Measurements from ENCODE around the gene MFAP2.

The MFAP2 gene, protein sequence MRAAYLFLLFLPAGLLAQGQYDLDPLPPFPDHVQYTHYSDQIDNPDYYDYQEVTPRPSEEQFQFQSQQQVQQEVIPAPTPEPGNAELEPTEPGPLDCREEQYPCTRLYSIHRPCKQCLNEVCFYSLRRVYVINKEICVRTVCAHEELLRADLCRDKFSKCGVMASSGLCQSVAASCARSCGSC

GRCh38 chr1:16980473-16981268 lies at the start of gene MFAP2:
MFAP2 (minus strand) TSS chr1:16980620; CDS start chr1:16978273, 2,347 bp downstream.
- DNase-seq: no peak

DNA sequence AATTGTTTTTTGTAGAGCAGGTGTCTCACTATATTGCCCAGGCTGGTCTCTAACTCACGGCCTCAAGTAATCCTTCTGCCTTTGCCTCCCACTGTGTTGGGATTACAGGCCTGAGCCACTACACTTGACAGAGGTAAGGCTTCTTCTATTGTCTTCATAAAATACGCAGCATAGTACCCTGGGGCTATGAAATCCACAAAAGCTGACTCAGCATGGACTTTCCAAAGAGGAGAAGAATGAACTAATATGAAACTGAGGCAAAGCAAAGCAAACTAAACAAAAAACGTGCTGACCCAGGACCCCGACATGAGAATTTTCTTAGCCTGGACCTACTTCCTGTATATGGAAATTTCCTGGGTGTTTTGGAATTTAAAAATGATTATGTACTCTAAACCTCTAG lies 49.8 kb upstream of the MFAP2 start:
- no peak for DNase-seq

- no peak for DNase-seq
Measured at GRCh38 chr1:17028662-17029188, 48.3 kb upstream of the MFAP2 start.

- DNase-seq: no peak
Measured at GRCh38 chr1:17027900-17028299, 47.5 kb upstream of the MFAP2 start.

GRCh38 chr1:17027403-17027802 lies 47.0 kb upstream of the MFAP2 start:
- no peak for DNase-seq

DNA sequence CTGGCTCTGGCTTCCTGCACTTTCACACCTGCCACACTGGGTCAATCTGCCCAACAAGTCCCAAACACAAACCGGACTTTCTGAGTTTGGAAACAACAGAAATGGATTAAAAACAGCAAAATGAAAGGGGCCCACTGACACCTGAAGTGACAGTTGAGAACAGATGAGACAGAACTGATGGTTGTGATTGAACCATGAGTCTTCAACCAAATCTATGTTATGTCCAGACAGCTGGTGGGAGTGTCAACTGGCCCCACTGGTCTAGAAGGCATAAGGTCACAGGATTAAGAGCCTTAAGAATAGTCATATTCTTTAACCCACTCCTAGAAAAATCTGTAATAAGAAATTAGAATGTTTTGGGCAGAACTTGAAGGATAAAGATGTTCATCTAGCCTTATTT lies 44.3 kb upstream of the MFAP2 start:
- DNase-seq: no peak

DNA sequence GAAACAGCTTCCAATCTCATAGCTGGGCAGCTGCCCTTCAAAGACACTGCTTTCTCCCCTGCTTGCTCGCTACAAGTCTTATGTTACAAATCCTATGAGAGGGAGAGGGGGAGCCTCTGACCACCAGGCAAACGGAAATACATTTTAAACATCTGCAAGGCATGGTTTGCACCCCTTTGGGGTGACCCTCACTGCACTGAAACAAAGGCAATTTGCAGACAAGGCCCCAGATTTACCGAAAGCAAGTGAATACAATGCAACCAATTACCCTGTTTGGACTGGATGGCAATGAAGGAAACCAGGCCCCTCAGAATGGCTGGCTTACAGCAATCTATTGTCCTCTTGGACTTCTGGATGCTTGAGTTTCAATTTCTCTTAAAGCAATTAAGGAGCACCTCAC lies 43.2 kb upstream of the MFAP2 start:
- no peak for DNase-seq

DNA sequence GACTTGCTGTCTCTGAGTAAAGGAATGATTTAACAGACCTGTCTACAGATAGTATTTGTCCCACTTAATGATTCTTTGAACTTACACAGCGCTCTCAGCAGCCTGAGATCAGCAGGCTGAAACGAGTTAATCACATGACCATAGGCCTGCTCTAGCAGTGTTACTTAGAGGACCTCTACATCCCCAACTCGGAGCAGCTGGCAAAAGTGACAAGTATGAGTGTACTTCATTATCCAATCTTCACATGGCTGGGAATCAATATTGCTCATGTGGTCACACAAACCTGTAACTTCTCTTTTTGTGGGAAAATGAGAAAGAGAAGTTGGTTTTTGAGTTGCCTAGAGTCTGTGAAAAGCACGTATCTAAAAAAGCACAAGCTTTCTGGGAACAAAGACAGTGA lies 42.7 kb upstream of the MFAP2 start:
- no peak for DNase-seq

DNA sequence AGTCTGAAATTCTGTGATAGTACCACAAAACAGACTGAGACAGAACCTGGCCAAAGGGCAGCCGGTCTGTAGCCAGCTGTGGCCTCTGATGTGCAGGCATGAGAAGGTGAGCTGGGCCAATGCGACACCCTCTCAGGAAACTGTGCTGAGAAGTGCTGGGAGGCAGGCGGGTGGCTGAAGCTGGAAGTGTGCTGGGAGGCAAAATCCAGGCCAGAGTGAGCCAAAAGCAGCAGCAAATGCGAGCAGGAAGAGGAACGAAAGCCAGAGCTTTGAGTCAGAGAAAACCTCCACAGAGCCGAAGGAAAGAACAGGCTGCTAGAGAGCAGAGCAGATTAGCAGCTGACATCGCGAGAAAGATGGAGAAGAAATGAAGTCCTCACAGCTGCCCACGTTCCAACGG lies 41.5 kb upstream of the MFAP2 start:
- no peak for DNase-seq

GRCh38 chr1:17020502-17020901 lies 40.1 kb upstream of the MFAP2 start:
- no peak for DNase-seq

- no peak for DNase-seq
Measured at GRCh38 chr1:17018849-17019248, 38.4 kb upstream of the MFAP2 start.

DNA sequence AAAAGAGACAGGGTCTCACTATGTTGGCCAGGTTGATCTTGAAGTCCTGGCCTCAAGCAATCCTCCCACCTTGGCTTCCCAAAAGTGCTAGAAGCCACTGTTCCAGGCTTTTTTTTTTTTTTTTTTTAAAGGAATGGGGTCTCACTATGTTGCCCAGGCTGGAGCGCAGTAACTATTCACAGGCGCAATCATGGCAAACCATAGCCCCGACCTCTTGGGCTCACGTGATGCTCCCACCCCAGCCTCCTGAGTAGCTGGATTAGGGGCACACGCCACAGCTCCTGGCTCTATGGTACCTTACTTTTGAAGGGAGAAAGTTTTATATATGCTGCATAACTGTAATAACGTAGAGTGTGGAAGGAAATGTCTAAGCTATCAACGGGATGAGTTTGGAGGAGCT lies 37.0 kb upstream of the MFAP2 start:
- DNase-seq: no peak

DNA sequence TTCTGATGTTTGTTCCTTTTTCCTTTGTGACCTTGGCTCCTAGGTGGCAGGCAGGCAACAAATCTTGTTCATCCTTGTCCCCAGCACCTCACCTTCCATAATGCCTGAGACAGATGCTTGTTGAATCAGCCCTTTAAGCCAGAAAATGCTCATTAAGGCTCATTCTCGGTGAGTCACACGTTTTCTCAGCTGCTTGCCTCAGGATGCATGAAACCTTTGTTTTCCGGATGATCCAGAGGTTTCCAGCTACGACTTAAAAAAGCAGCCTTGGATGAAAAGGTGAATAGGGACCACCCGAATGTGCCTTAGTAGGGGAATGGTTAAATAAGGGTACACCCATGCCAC lies 35.9 kb upstream of the MFAP2 start:
- no peak for DNase-seq

GRCh38 chr1:17014671-17015567 lies 34.5 kb upstream of the MFAP2 start:
- DNase-seq: no peak

DNA sequence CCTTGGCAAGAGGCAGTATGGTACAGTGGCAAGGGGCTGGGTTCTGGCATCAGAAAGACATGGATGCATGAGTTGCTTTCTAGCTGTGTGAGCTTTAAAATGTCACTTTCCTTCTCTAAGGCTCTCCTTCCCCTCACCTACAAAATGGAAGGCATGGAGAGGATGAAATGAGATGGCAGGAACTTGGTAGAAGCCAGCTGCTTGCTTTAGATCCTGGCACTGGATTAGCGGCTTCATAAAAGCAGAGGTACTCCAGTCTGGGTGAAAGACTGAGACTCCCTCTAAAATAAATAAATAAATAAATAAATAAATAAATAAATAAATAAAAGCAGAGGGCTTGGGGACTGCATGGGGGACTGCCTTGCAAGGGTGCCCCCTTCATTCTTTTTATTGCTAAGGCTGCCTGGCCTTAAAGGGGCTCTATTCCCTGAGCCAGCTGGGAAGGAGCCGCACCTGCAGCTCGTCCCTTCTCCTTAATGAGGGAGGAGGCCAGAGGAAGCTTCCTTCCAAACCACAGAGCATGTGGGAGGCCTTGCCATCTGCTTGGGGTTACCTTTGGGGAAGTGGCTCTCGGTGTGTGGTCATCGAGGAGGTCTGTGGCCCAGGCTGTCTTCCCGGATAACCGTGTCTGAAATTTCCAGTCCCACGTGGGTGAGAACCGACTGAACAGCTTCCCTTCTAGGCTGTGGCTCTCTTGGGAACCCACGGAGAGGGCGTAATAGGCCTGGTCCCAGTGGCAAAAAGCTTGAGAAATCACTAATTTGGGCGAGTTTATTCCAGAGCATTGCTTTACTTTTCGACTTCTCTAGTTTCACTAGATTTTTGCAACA lies 33.3 kb upstream of the MFAP2 start:
- no peak for DNase-seq

DNA sequence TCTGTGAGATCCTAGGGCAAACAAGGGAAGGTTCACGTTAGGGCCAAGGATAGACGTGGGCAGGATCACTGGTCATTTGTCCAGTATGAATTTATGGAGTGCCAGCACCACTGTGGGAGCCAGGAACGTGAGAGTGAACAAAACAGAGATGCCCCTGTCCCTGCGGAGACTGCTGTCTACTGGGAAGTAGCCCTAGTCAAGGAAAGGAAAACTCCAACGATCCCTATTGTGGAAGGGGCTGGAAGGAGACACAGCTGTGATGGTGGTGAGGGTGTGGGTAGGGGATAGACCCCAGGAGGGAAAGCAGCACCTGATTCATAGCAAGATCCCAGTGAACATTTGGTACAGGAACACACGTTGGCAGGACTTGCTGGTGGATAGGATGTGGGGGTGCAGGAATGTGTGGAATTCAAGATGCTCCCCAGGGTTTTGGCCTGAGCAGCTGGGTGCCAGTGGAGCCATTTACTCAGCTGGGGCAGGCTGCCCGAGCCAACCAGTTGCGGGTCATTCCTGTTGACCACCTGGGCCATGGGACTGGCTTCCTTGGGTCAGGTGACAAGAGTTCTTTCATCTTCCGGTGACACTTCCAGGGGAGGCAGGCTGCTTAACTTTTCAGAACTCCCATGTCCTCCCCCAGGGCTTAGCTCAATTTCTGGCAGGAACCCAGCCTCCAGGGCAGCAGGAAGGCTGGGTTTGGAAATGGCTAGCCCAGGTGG lies 32.5 kb upstream of the MFAP2 start:
- no peak for DNase-seq

GRCh38 chr1:17011439-17012307 lies 31.3 kb upstream of the MFAP2 start, which contains the start of gene ATP13A2:
ATP13A2 (minus strand) TSS chr1:17011928; CDS start chr1:17011738, 190 bp downstream.
- peak; percentile 85 to 89 for DNase-seq

GRCh38 chr1:17011092-17011438 lies 30.6 kb upstream of the MFAP2 start:
- no peak for DNase-seq

- no peak for DNase-seq
Measured at GRCh38 chr1:17009706-17010105, 29.3 kb upstream of the MFAP2 start.

- no peak for DNase-seq
Measured at GRCh38 chr1:17008208-17008855, 27.9 kb upstream of the MFAP2 start.

All from activated T-cell treated with anti-CD3 and anti-CD28 coated beads, Interleukin-2, amount 50 U/mL, for 48 hours (primary cell).